NCI-H748 treated with DMSO at 0.1 percent for 48 hours (cell line): ENCODE results near the gene TSFM.

ENCODE experiments used
- DNase-seq: peaks from one replicate; lab custom pipeline; 2025; lab: John Stamatoyannopoulos, UW

TSFM gene

DNA sequence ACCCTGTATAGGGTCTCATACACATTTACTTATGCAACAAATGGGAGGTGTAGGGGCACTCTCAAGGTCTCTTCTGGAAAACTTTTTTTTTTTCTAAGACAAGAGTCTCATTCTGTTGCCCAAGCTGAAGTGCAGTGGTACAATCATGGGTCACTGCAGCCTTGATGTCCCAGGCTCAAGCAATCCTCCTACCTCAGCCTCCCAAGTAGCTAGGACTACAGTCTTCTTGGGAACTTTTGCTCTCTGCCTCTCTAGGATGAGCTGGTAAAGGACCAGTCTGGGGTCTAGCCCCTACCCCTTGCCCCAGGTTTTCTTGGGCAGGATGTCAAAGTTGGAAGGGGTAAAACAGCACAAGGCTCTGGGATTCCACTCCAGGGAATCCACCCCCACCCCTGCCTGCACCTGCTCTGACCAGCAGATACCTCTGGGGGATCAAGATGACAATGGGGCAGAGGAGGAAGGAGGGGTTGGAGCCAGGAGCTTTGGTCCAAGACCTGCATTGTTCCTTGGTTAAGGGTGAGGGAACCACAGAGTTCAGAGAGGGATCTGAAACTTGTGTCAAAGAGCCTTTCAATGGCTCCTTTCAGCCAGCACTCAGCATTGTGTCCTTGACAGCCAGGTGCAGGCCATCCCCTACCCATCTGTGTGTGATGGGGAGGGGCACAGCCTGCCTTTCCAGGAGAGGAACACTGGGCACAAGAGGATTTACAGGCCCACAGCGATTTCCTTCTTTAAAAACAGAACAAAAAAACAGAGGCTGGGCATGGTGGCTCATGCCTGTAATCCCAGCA, 51.7 kb downstream of the TSFM start:
- DNase-seq = no peak

DNA sequence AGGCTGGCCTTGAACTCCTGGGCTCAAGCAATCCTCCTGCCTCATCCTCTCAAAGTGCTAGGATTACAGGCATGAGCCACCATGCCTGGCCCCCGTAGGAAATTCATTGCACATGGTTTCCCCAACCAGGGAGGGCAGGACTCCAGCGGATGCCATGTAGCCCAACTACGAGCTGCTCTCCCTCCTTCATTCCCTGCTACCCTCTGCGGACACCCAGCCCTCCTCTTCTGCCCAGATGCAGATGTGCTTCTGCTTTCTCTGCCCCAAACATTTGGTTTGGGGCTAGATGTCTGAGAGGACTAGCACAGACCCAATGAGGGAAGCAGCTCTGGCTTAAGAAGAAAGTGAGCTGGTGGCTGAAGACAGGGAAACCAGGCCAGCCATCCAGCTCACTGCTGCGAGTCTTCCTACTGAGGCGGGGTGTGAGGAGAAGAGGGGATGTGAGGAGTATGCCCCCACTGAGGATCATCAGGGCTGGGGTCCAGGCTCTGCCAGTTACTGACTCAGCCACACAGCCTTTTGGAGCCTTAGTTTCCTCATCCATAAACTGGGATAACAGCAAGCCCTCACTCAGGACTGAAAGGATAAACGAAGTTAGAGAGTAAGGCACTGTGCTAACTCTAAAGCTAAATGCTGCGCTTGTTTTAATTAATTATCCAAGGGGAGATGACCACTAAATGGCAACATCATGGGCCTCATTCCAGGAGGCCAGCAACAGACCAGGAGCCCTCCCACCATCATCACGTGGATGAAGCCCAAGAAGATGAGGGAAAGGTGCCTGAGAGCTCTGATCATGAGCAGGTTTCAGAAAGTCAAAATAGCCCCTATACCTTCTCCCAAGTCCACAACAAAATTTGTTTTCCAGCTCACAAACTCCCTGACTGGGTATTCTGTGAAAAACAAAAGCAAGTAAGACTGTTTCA, 53.0 kb downstream of the TSFM start:
- no peak for DNase-seq

DNA sequence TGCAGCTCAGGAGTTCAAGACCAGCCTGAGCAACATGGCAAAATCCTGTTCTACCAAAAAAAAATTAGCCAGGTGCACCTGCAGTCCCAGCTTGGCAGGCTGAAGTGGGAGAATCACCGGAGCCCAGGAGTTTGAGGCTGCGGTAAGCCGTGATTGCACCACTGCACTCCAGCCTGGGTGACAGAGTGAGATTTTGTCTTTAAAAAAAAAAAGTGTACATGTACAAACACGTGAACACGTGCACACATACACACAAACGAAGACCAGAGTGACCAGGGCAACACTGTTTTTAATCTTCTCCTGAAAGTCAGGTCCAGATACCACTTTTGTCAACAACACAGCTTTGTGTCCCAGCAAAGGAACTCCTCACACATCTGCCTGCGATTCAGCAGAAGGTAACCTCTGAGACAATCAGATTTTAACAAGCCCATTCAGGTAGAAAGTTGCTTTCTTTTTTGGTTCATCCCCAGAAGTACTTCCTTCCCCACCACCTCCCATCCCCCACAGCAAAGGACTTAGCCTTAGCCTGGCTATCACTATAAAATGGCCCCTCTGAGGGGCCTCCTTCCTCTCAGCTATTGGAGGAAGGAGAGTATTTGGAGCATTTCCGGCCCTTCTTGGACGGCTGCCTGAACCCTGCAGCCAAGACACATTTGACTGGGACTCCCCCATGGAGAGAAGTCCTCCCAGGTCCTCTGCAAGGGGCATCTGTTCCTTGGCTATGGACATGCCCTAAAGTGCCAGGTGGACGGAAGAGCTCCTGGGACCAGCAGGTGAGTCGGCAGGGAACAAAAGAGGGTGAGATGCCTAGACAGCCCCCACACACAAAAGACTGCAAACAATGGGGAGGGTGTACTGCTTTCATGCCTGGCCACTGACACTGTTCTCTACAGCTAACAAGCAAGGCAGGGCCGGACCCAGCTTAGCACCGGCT, 54.1 kb downstream of the TSFM start:
- DNase-seq = no peak

DNA sequence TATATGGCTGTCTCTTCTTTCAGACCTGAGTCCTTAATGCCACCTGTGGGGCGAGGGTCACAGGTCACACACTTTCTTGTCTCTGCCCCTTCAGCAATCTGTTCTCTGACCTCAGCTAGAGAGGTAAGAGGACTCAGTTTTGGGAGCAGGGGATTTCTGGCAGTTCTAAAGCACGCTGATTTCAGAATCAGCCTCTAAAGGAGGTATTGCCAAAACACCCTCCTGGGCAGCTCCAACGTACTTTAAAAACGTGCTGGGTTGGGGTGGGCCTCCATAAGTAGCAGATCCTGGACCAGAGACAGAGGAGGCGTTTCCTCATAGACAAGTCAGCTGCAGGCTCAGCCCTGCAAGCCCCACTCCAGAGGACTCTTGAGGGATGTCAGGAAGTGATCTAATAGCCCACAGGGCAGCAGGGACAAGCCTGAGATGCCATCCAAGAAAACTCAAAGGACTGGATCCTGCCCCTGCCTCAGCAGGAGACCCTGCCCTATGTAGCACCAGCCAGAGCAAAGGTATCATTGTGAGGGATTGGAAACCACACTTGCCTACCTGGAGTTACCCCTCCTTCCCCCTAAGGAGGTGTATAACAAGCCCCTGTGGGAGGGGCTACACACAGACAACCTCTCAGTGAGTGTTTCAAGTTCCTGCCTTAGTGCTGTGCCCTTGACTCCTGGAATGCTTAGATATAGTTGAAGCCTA, 55.4 kb downstream of the TSFM start:
- DNase-seq = no peak

DNA sequence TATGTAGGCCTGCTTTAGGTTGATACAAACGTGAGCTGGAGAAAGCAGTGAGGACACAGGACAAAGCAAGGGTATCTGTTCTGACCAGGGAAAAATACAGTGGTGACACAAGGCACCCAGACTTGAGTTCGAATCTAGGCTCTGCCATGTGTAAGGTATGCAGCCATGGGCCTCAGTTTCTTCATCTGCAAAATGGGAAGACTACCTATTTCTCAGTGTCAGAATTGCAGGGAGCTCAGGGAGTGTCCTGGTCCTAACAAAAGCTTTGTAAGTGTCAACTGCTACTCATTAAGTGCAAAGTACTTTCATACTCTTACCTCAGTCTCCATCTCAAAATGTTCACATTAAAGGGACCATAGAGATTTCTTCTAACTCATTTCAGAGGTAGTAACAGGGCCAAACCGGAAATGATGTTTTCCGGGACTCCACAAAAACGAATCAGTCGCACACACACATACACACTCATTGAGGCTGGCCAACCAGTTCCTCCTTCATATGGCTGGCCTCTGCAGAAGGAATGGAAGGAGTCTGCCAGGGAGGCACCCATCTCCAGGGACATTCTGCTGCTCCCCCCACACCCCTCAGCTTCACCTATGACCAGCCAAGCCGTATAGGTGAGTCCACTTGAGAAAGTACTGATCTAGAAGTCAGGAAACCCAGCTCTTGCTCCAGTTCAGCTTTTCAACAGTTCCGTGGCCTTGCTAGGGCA, 56.2 kb downstream of the TSFM start:
- no peak for DNase-seq

DNA sequence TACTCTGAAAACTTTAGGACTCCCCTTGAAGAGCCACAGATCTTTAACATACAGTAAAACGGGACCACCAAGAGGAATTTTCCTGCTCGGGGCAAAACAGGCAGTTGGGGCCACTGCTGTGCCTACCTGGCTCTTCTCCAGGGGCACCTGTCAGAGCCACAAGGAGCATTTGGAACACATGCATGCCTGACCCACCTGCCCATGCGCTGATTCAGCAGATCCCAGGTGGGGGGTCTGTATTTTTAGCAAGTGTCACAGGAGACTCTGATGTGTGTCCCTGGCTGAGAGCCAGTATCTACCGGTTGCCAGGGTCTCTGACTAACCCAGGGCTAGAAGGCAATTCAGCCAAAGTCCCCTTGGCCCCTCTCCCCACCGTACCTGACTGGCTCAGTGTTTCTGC, 57.4 kb downstream of the TSFM start:
- no peak for DNase-seq

DNA sequence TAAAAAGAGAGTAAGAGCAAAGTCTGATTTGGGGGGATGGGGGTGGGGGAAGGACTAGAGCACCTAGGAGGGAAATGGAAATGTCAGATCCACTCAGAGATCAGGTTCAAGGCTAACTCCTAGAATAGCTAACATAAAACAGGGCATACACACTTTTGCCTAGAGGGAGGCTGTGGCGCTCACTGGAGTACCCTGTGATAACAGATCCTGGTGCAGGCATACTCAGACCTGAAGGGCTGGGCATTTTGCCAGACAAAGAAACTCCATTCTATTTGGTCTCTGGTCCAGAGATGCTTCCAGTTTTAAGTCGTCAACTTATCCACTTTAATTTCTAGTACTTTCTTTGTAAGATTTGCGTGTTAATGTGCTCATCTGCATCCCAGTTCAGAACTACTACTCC, 58.1 kb downstream of the TSFM start:
- DNase-seq = no peak

DNA sequence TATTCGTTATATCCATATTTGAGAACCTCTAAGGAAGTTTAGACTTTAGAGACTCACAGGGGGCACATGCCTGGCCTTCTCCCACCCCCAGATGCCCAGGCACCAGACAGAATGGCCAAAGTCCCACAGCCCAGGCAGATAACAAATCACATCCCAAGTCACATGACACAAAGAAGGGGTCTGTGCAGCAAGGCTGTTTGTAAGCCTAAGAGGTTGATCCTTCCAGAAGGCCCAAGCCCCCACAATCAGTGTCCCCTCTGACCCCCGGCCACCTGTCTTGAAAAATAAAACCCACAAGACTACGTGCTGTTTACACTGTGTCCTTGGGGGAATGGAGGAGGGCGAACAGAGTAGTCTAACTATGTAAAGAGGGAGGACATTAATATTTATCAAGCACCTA, 58.9 kb downstream of the TSFM start:
- DNase-seq = no peak

DNA sequence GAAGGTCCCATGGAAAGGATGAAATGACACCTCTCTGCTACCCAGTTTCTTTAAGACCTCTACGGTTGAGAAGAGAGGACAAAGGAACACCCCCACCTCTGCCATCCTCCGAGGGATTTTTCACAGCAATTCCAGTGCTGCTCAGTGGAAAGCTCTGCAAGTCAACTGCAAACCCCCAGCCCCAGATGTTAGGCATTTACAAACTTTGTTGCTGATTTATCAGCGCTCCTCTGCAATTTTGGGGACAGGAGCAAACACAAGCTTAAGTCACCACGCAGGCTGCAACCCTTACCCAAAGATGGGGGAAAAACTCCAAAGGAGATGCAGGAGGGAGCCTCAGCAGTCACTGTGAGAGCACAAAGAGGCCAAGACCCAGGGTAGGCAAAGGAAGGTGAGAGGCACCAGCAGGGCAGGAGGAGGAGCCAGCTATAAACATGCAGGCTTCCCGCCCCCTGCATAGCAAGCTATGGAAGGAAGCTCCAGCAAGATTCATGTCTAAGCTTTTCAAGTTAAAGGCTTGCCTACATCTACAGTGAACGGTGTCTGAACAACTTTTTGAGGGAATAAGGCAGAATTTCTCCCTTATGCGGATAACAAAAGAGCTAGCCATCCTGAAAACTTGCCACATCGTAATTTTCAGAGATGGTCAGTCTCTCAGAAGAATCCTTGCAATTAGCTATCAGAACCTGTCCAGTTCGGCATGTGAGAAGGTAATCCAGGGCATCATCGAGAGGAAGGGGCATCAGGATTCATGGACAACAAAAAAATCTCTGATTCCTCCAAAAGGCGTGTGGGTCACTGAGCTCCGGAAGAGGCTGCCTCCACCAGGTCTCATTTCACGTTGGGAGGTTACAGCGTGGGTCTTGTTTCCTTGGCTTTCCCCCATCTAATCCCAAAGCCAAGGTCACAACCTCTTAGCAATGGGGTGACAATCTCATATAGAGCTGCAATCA, 60.0 kb downstream of the TSFM start:
- DNase-seq = no peak

DNA sequence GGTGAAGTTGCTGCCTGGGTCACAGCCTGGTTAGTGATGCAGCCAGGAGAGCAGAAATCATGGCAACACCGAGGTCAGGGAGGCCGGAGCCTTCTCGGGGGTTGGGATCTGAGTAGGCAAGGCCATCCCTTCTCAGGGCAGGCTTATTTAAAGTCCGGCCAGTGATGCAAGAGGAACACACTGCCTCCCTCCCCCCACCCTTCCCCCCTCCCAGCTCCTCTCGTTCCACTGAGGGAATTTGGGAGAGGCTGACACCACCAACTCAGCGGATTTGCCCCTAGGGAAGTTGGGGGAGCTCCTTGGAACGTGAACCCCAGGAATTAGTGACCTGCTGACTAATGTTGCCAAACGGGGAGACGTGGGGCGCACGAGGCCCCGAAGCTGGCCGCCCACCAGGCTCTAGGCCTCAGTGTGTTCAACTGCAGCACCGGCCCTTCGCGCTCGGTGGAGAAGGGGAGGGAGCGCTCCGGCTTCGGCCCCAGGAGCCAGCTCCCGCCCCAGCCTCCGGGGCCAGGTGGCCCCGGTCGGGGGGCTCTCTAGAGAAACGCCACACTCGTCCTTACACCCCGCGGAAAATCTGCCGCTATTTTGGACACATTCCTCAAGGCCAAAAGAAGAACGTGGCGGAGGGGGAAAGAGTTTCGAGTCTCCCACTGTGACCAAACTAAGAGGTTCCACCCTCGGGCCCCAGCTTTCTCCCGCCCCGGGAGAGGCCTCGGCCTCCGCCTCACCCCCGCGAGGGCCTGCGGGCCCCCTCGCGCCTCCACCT, 62.3 kb downstream of the TSFM start:
- DNase-seq = no peak

DNA sequence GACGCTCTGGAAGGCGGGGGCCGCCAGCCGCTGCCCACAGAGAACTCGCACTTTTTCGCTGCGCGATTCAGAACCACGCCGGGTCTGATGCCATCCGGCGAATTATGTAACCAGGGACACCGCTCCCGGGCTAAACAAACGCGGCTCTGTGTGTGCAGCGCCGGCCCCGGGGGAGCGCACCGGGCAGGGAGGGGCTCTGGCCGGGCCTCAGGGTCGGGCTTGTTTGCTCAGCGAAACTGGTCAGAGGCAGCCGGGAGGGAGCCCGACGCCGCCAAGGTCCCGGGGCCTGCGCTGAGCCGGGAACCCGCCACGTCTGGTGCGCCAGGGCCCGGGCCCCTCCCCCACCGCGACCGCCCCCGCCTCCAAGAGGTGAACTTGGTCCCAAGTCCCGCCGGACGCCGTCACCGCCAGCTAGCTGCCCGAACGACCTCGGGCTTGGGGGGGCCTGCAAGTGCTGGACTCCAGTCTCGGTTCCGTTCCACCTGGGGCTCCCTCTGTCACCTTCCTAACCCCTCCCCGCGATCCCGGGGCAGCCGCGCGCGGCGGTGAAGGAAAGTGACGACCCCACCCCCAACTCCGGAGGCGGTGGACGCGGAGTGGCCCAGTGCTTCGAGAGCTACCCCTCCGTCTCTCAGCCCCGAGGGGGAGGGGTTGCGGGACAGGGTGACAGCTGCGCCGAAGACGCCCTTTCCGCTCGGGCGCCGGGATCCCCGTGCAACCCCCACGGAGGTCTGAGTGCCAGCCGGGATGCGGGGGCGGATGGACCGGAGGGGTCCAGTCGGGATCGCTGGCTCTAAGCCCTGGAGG, 63.1 kb downstream of the TSFM start:
- no peak for DNase-seq

DNA sequence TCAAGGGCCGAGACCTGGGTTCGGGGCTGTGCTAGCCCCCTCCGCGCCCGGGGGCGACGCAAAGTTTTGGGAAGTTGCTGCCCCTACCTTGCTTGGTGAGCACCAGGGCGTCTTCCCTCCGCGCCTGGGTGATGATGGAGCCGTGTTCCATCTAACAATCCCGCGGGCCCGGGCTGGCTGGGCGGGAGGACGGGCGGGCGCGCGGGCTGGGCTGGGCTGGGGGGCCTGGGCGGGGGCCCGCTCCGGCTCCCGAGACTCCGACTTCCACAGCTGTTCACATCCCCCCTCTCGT, 63.6 kb downstream of the TSFM start:
- DNase-seq = no peak

DNA sequence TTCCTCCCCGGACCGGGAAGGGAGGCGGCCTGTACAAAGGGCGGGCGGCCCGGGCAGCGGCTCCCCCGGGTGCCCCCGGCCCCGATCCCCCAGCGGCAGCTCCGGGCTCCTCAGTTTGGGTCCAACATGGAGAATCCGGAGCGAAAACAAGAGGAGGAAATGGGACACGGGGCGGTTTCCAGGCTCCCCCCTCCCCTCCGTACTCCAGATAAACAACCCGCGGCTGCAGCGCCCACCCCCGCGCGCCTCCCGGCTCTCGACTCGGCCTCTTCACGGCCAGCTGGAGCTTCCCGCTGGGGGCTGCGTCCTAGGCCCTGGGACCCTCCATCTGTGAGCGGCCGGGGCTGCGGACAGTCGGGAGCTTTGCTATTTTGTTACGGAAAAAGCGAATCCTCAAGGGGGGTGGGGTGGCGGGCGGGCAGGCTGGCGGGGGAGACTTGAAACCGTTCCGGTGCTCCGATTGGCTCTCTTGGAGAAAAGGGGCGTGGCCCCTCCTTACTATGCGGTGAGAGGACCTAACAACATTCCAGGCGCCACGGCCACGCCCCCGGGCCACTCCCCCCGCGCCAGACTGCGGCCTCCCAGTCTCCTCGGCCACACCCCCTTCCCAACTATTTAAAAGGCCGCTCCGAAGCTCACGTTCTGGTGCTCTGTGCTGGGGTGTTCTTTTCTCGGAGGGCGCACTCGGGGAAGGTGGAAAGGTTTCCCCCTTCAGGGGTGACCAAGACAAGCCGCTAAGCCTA, 64.2 kb downstream of the TSFM start, which contains the start of gene CTDSP2:
Gene CTDSP2 (minus strand): TSS at position 153 of the 743 bp plus-strand sequence. CDS start 294 bp downstream, outside the sequence.
- DNase-seq = peak; percentile 92
